ENCODE data around the gene FFAR3. TPM values are rescaled to one million over a fixed set of nuclear protein-coding genes. Genes with fewer than 3 reads are reported as not detected.

FFAR3 gene
- total RNA-seq, result under 0.01 TPM in 1 of 2 replicates, not detected in the other

- peak; percentile 51 for DNase-seq
Measured at GRCh38 chr19:35357867-35358573, at the start of gene FFAR3. FFAR3 (plus strand) TSS chr19:35358460; CDS start chr19:35358891, 431 bp downstream.

- no peak for DNase-seq
Measured at GRCh38 chr19:35308910-35309309, 49.4 kb upstream of the FFAR3 start.

GRCh38 chr19:35309481-35310279, 48.6 kb upstream of the FFAR3 start:
- DNase-seq, result peak; percentile 50

GRCh38 chr19:35310331-35310730, 47.9 kb upstream of the FFAR3 start:
- DNase-seq, result no peak

- no peak for DNase-seq
Measured at GRCh38 chr19:35310811-35311465, 47.3 kb upstream of the FFAR3 start.

- DNase-seq, result no peak
Measured at GRCh38 chr19:35311901-35312665, 46.2 kb upstream of the FFAR3 start.

GRCh38 chr19:35313587-35313986, 44.7 kb upstream of the FFAR3 start:
- no peak for DNase-seq

GRCh38 chr19:35314031-35314430, 44.2 kb upstream of the FFAR3 start:
- DNase-seq, result no peak

- DNase-seq, result no peak
Measured at GRCh38 chr19:35314858-35315470, 43.3 kb upstream of the FFAR3 start.

GRCh38 chr19:35315883-35316282, 42.4 kb upstream of the FFAR3 start:
- DNase-seq, result no peak

GRCh38 chr19:35316560-35316959, 41.7 kb upstream of the FFAR3 start:
- DNase-seq, result no peak

- no peak for DNase-seq
Measured at GRCh38 chr19:35317464-35318043, 40.7 kb upstream of the FFAR3 start.

- peak; percentile 85 for DNase-seq
Measured at GRCh38 chr19:35318679-35319448, 39.4 kb upstream of the FFAR3 start.

- DNase-seq, result no peak
Measured at GRCh38 chr19:35320065-35320713, 38.1 kb upstream of the FFAR3 start.

GRCh38 chr19:35321291-35321690, 37.0 kb upstream of the FFAR3 start:
- DNase-seq, result no peak

- DNase-seq, result no peak
Measured at GRCh38 chr19:35322014-35322413, 36.2 kb upstream of the FFAR3 start.

- no peak for DNase-seq
Measured at GRCh38 chr19:35327642-35328041, 30.6 kb upstream of the FFAR3 start.

- DNase-seq, result no peak
Measured at GRCh38 chr19:35328851-35329285, 29.4 kb upstream of the FFAR3 start, which contains the start of gene CD22. CD22 (plus strand) TSS chr19:35329187; CDS start chr19:35332041, 2,854 bp downstream.

GRCh38 chr19:35329323-35329722, 28.9 kb upstream of the FFAR3 start:
- DNase-seq, result no peak

GRCh38 chr19:35330475-35330874, 27.8 kb upstream of the FFAR3 start:
- DNase-seq, result no peak
